Retinal pigment epithelial cell (primary cell): ENCODE data around the gene FAM163B.

Source experiments
- DNase-seq: peaks from one replicate; pipeline ENCODE4 v3.0.0-alpha.2; 2010; ENCODE audit warnings: low read depth
- H3K4me3 ChIP-seq: 2 replicates; pipeline ENCODE4 v1.5.1; 2011; ENCODE audit warnings: mild to moderate bottlenecking, low read length, control low read depth, moderate library complexity
- CTCF ChIP-seq: conservative IDR thresholded peaks from 2 replicates; pipeline ENCODE4 v1.5.1; 2011; ENCODE audit warnings: low read depth, low read length, control low read depth, inconsistent platforms

Gene FAM163B

GRCh38 chr9:133553973-133554713 lies 55.0 kb downstream of the FAM163B start:
- H3K4me3 ChIP-seq: no peak overlapping the region
- no peak for TF ChIP-seq CTCF
- DNase-seq: no peak

- H3K4me3 ChIP-seq: no peak overlapping the region
- no peak for DNase-seq
- TF ChIP-seq CTCF: no peak
These were observed 56.1 kb downstream of the FAM163B start for GRCh38 chr9:133553123-133553522.

GRCh38 chr9:133552236-133552635 lies 57.0 kb downstream of the FAM163B start:
- no peak overlapping the region for H3K4me3 ChIP-seq
- DNase-seq: no peak
- no peak for TF ChIP-seq CTCF

- no peak overlapping the region for H3K4me3 ChIP-seq
- DNase-seq: no peak
- TF ChIP-seq CTCF: no peak
These were observed 57.7 kb downstream of the FAM163B start for GRCh38 chr9:133551446-133551845.

- no peak overlapping the region for H3K4me3 ChIP-seq
- no peak for DNase-seq
- no peak for TF ChIP-seq CTCF
These were observed 62.1 kb downstream of the FAM163B start for GRCh38 chr9:133547116-133547515.

- no peak for TF ChIP-seq CTCF
- no peak for DNase-seq
These were observed 62.9 kb downstream of the FAM163B start for GRCh38 chr9:133546287-133546680.

More at GRCh38 chr9:133546287-133546680, 62.9 kb downstream of the FAM163B start:
- H3K4me3 ChIP-seq: no peak overlapping the region
